ENCODE measurements around the gene CSF1. TPM values are rescaled to one million over a fixed set of nuclear protein-coding genes. Genes with fewer than 3 reads are reported as not detected.

CSF1 gene
- total and polyA plus RNA-seq, 2 experiments from 2014 or later = 1.4 to 3.5 TPM

GRCh38 chr1:109864047-109864822, 46.4 kb upstream of the CSF1 start (continued):
- no peak for TF ChIP-seq REST (IDR thresholded peaks at IDR 0.05; ENCODE audit: unreplicated experiment)

GRCh38 chr1:109864930-109865612, 45.6 kb upstream of the CSF1 start:
- no peak for DNase-seq (ENCODE audit: low spot score)
- Histone ChIP-seq H3K9me2 (ENCODE audit: insufficient read depth) (no peaks in the 10 kb centered on the region), H4K20me1 (replicated peaks; ENCODE audit: insufficient read depth) (no peaks in the 10 kb centered on the region), H2AFZ (no peak overlapping the region), H3K4me3 (no peak overlapping the region), H3F3A (replicated peaks; ENCODE audit: low read depth) (no peaks in the 10 kb centered on the region), H3K79me2 (replicated peaks; ENCODE audit: insufficient read depth) (no peaks in the 10 kb centered on the region), H3K4me2 (peak overlapping the region; percentile 44; the same call in 1 of the 2 replicates), H3K27ac (ENCODE audit: low read depth) (peak overlapping the region; percentile 35; the same call in 1 of the 2 replicates), H3K27me3 (ENCODE audit: insufficient read depth) (no peaks in the 10 kb centered on the region), H3K36me3 (ENCODE audit: insufficient read depth) (peaks cover 5% of the 10 kb centered on the region; the same call in 1 of the 2 replicates), H3K4me1 (ENCODE audit: insufficient read depth) (peaks cover 19% of the 10 kb centered on the region)
- peaks cover 23% of the 10 kb centered on the region; the same call in 2 of the 3 replicates for H3K9me3 Mint-ChIP-seq
- H3K36me3 Mint-ChIP-seq (ENCODE audit: low read depth) = peaks cover 11% of the 10 kb centered on the region; the same call in 2 of the 3 replicates
- peaks cover 3% of the 10 kb centered on the region for H3K27me3 Mint-ChIP-seq (ENCODE audit: insufficient read depth, low read depth, poor library complexity)
- no peak; the same call in 2 of the 3 replicates for ATAC-seq
- H3K27ac Mint-ChIP-seq = no peak overlapping the region
- H3K4me3 Mint-ChIP-seq = no peak overlapping the region
- H3K4me1 Mint-ChIP-seq = peaks cover 19% of the 10 kb centered on the region
- TF ChIP-seq CREB1 (CRISPR knock-in tag; IDR thresholded peaks at IDR 0.05; ENCODE audit: low read depth) (no peak), STAT1 (IDR thresholded peaks at IDR 0.05; ENCODE audit: unreplicated experiment) (no peak), EZH2 (IDR thresholded peaks at IDR 0.05; ENCODE audit: low read depth, unreplicated experiment) (no peak), EZH2phosphoT487 (IDR thresholded peaks at IDR 0.05; ENCODE audit: unreplicated experiment) (no peak), REST (IDR thresholded peaks at IDR 0.05; ENCODE audit: unreplicated experiment) (no peak), NANOG (IDR thresholded peaks at IDR 0.05; ENCODE audit: borderline replicate concordance) (peak; percentile 38; the same call in 1 of the 2 replicates), CTCF (conservative IDR thresholded peaks at IDR 0.05; ENCODE audit: low read depth in 2 of 2) (no peak)

Measured in GM23338 (cell line).